ENCODE data around the gene ACTL7B. TPM values are rescaled to one million over a fixed set of nuclear protein-coding genes. Genes with fewer than 3 reads are reported as not detected.

ACTL7B gene
- total and polyA plus RNA-seq, 10 donors, result 0.11 TPM; not detected in 9

GRCh38 chr9:108823829-108824228 is 32.0 kb downstream of the ACTL7B start:
- TF ChIP-seq POLR2AphosphoS5 (IDR thresholded peaks at IDR 0.05) (no peak), POLR2A (IDR thresholded peaks at IDR 0.05) (no peak), CTCF (IDR thresholded peaks at IDR 0.05 in 8 of 11, conservative IDR thresholded peaks at IDR 0.05 in 3 of 11) (no peak)
- Histone ChIP-seq H3K4me3 (no peak overlapping the region), H3K27ac (no peak overlapping the region), H3K9me3 (peaks cover 0 to 21% (median 19%) of the 10 kb centered on the region in 8 donors), H3K4me1 (peaks cover 0 to 5% (median 0%) of the 10 kb centered on the region in 6 donors), H3K36me3 (no peaks in the 10 kb centered on the region), H3K27me3 (replicated peaks in 1 of 7) (no peaks in the 10 kb centered on the region)
- intact Hi-C loops (cut with DNase I; ENCODE audit: low total_unique reads), result no loop called here
- DNase-seq, result no peak
- WGBS, 5 donors, result 77 to 96% (median 86%) methylated on average over 3 of the region's 3 CpGs

GRCh38 chr9:108816037-108816436 is 39.7 kb downstream of the ACTL7B start:
- H3K4me1 ChIP-seq, result peaks cover 3 to 31% (median 6%) of the 10 kb centered on the region in 6 donors
- TF ChIP-seq CTCF (IDR thresholded peaks at IDR 0.05 in 8 of 11, conservative IDR thresholded peaks at IDR 0.05 in 3 of 11) (no peak), POLR2AphosphoS5 (IDR thresholded peaks at IDR 0.05) (no peak)
- H3K27me3 ChIP-seq (replicated peaks in 1 of 7), result peaks cover 0 to 3% (median 0%) of the 10 kb centered on the region in 7 donors
- no peak overlapping the region for H3K27ac ChIP-seq
- no peaks in the 10 kb centered on the region for H3K36me3 ChIP-seq
- intact Hi-C loops (cut with DNase I; ENCODE audit: low total_unique reads), result no loop called here
- H3K4me3 ChIP-seq, result no peak overlapping the region
- 11 to 16% (median 13%) methylated on average over 10 of the region's 10 CpGs for WGBS, 5 donors
- H3K9me3 ChIP-seq, result no peaks in the 10 kb centered on the region
- DNase-seq, result no peak

DNA sequence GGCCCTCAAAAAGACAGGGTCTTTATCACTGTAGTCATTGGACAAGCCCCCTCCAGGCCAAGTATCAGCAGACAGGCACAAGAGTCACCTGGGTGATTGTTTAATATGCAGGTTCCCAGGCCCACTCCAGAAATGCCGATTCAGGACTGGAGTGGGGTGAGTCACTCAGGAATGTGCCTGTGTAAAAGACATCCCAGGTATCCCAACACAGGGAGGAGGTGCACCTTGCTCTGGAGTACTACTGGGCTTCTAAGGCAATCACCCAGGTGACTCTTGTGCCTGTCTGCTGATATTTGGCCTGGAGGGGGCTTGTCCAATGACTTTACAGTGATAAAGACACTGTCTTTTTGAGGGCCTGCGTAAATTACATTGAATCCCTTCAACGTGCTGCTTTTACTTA is 40.6 kb downstream of the ACTL7B start:
- H3K4me1 ChIP-seq, result peaks cover 3 to 31% (median 6%) of the 10 kb centered on the region in 6 donors
- no peaks in the 10 kb centered on the region for H3K9me3 ChIP-seq
- H3K4me3 ChIP-seq, result no peak overlapping the region
- WGBS, 5 donors, result 85 to 95% (median 89%) methylated on average over 3 of the region's 3 CpGs
- no peaks in the 10 kb centered on the region for H3K36me3 ChIP-seq
- H3K27me3 ChIP-seq (replicated peaks in 1 of 7), result peaks cover 0 to 3% (median 0%) of the 10 kb centered on the region in 7 donors
- intact Hi-C loops (cut with DNase I; ENCODE audit: low total_unique reads), result no loop called here
- H3K27ac ChIP-seq, result no peak overlapping the region
- TF ChIP-seq POLR2AphosphoS5 (IDR thresholded peaks at IDR 0.05) (no peak), POLR2A (IDR thresholded peaks at IDR 0.05) (no peak), CTCF (IDR thresholded peaks at IDR 0.05 in 8 of 11, conservative IDR thresholded peaks at IDR 0.05 in 3 of 11) (no peak)
- no peak for DNase-seq

DNA sequence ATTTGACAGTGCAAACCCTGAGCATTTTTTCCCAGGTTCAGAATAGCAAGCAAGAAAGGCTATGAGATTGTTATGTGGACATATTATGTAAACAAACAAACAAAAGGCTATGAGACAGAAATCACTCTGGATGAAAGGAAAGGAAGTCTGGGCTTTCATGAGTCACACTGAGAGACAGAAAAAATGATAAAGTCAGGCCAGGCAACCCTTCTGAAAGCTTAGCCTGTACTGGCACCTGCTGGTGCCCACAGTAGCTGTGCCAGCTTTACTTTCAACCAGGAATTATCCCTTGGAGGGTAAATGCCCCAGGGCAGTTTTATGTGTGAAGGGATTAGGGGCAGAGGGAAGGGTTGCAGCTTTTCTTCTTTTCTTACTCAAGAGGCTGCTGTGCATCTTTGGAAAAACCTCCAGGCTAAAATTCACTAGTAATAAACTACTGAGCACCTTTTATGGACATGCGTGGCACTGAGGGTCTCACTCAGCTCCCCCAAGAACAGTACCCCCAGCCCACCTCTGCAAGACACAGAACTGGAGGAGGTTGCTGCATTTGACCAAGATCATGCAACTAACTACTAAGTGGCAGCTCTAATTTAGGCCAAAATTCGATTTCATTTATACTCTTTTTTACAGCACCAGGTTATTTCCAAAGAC is 41.7 kb downstream of the ACTL7B start:
- Histone ChIP-seq H3K36me3 (no peaks in the 10 kb centered on the region), H3K27ac (no peak overlapping the region), H3K9me3 (no peaks in the 10 kb centered on the region), H3K27me3 (replicated peaks in 1 of 7) (peaks cover 0 to 3% (median 0%) of the 10 kb centered on the region in 7 donors), H3K4me1 (peaks cover 3 to 29% (median 6%) of the 10 kb centered on the region in 6 donors), H3K4me3 (no peak overlapping the region)
- intact Hi-C loops (cut with DNase I; ENCODE audit: low total_unique reads), result no loop called here
- 83 to 94% (median 88%) methylated on average over 2 of the region's 2 CpGs for WGBS, 5 donors
- no peak for DNase-seq
- TF ChIP-seq POLR2A (IDR thresholded peaks at IDR 0.05), result no peak
- peak in 2 of 11 experiments; percentile 28 to 35 for TF ChIP-seq CTCF (IDR thresholded peaks at IDR 0.05 in 8 of 11, conservative IDR thresholded peaks at IDR 0.05 in 3 of 11)
